Measurements from ENCODE around the gene FAM50A.

DNA sequence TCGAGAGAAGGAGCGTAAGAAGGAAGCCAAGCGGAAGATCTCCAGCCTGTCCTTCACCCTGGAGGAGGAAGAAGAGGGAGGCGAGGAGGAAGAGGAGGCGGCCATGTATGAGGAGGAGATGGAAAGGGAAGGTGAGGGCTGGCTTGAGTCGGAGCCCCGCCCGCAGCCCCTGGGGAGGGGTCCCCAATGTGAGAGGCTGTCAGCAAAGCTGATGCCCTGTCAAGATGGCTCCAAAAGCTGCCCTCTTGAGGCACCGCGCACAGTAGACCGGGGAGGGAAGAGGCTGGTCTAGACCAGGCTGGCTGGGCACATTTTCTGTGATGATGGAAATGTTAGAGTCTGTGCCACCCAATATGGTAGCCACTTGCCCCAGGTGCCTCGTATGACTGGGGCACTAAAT, 2.5 kb downstream of the FAM50A start:
- TF ChIP-seq, protein P1, sequence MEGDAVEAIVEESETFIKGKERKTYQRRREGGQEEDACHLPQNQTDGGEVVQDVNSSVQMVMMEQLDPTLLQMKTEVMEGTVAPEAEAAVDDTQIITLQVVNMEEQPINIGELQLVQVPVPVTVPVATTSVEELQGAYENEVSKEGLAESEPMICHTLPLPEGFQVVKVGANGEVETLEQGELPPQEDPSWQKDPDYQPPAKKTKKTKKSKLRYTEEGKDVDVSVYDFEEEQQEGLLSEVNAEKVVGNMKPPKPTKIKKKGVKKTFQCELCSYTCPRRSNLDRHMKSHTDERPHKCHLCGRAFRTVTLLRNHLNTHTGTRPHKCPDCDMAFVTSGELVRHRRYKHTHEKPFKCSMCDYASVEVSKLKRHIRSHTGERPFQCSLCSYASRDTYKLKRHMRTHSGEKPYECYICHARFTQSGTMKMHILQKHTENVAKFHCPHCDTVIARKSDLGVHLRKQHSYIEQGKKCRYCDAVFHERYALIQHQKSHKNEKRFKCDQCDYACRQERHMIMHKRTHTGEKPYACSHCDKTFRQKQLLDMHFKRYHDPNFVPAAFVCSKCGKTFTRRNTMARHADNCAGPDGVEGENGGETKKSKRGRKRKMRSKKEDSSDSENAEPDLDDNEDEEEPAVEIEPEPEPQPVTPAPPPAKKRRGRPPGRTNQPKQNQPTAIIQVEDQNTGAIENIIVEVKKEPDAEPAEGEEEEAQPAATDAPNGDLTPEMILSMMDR (IDR thresholded peaks at IDR 0.05; ENCODE audit: insufficient read depth, low read length) = no peak
- TF ChIP-seq POLR2AphosphoS5 (IDR thresholded peaks at IDR 0.05; ENCODE audit: low read depth) (no peak), GABPA (IDR thresholded peaks at IDR 0.05; ENCODE audit: low read depth) (no peak), SPI1 (IDR thresholded peaks at IDR 0.05; ENCODE audit: borderline replicate concordance, low read depth) (no peak)
- TF ChIP-seq, protein P2, sequence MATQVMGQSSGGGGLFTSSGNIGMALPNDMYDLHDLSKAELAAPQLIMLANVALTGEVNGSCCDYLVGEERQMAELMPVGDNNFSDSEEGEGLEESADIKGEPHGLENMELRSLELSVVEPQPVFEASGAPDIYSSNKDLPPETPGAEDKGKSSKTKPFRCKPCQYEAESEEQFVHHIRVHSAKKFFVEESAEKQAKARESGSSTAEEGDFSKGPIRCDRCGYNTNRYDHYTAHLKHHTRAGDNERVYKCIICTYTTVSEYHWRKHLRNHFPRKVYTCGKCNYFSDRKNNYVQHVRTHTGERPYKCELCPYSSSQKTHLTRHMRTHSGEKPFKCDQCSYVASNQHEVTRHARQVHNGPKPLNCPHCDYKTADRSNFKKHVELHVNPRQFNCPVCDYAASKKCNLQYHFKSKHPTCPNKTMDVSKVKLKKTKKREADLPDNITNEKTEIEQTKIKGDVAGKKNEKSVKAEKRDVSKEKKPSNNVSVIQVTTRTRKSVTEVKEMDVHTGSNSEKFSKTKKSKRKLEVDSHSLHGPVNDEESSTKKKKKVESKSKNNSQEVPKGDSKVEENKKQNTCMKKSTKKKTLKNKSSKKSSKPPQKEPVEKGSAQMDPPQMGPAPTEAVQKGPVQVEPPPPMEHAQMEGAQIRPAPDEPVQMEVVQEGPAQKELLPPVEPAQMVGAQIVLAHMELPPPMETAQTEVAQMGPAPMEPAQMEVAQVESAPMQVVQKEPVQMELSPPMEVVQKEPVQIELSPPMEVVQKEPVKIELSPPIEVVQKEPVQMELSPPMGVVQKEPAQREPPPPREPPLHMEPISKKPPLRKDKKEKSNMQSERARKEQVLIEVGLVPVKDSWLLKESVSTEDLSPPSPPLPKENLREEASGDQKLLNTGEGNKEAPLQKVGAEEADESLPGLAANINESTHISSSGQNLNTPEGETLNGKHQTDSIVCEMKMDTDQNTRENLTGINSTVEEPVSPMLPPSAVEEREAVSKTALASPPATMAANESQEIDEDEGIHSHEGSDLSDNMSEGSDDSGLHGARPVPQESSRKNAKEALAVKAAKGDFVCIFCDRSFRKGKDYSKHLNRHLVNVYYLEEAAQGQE (IDR thresholded peaks at IDR 0.05; ENCODE audit: insufficient replicate concordance, low read depth) = no peak

Measured in HL-60 (cell line).